Calu3 (cell line): ENCODE measurements around the gene ALKBH4. TPM values are rescaled to one million over a fixed set of nuclear protein-coding genes. Genes with fewer than 3 reads are reported as not detected.
A peak's percentile ranks its signal among the peaks of the same experiment; 100 is the strongest.

Source experiments
- BruUV-seq: library from RNA; stranded (reverse); fragments of 400-500 nt; replicated peaks from 2 replicates; lab custom pipeline; 2021; lab: Mats Ljungman, UMichigan
- CTCF ChIA-PET: fragments of 300-600 bp; sonication (Branson Sonifier 250); formaldehyde crosslinking; loops from one replicate; lab custom pipeline; 2022; ENCODE audit warnings: antibody characterized with exemption; lab: Charles Lee
- DNase-seq: peaks from one replicate; pipeline ENCODE4 v3.0.0; 2022
- H3K27ac Mint-ChIP-seq: one replicate; pipeline ENCODE4 v1.8.0; 2022; ENCODE audit warnings: mixed read lengths; ENCODE audit not compliant: unreplicated experiment
- H3K27me3 Mint-ChIP-seq: one replicate; pipeline ENCODE4 v1.8.0; 2022; ENCODE audit warnings: mixed read lengths; ENCODE audit not compliant: unreplicated experiment
- H3K36me3 Mint-ChIP-seq: one replicate; pipeline ENCODE4 v1.8.0; 2022; ENCODE audit warnings: mild to moderate bottlenecking, moderate library complexity, mixed read lengths; ENCODE audit not compliant: insufficient read depth, unreplicated experiment
- H3K4me1 Mint-ChIP-seq: one replicate; pipeline ENCODE4 v1.8.0; 2022; ENCODE audit warnings: mild to moderate bottlenecking, low read depth, mixed read lengths; ENCODE audit not compliant: unreplicated experiment
- H3K4me3 Mint-ChIP-seq: one replicate; pipeline ENCODE4 v1.8.0; 2022; ENCODE audit warnings: mild to moderate bottlenecking, low read depth, moderate library complexity, mixed read lengths; ENCODE audit not compliant: unreplicated experiment
- H3K9me3 Mint-ChIP-seq: one replicate; pipeline ENCODE4 v1.8.0; 2022; ENCODE audit warnings: low read depth, mixed read lengths; ENCODE audit not compliant: unreplicated experiment
- CTCF ChIP-seq: fragments of 200-600 bp; IDR thresholded peaks from one replicate; pipeline ENCODE4 v1.8.0; 2022; ENCODE audit warnings: antibody characterized with exemption; ENCODE audit not compliant: unreplicated experiment
- intact Hi-C: fragments of 100-400 bp; cut with micrococcal nuclease; formaldehyde crosslinking; loops from one replicate; pipeline ENCODE4 v1.10.0; 2022; ENCODE audit not compliant: unreplicated experiment
- total RNA-seq: library from RNA; stranded (reverse); gene quantifications from 2 replicates; pipeline ENCODE4 v1.2.3, GENCODE V29; 2022

ALKBH4 gene
- total RNA-seq, 1 experiment from 2014 or later = 5.4 TPM

GRCh38 chr7:102453319-102453718 is 11.3 kb downstream of the ALKBH4 start:
- no peak overlapping the region for H3K4me3 Mint-ChIP-seq
- CTCF ChIA-PET = no interaction called here
- TF ChIP-seq CTCF = no peak
- no peaks in the 10 kb centered on the region for H3K9me3 Mint-ChIP-seq
- no peaks in the 10 kb centered on the region for H3K36me3 Mint-ChIP-seq
- H3K27me3 Mint-ChIP-seq = no peaks in the 10 kb centered on the region
- DNase-seq = no peak
- no peak overlapping the region for H3K27ac Mint-ChIP-seq
- intact Hi-C loops = no loop called here
- H3K4me1 Mint-ChIP-seq = no peaks in the 10 kb centered on the region
- BruUV-seq = no TSS peak

- no TSS peak for BruUV-seq
- Mint-ChIP-seq H3K27me3 (no peaks in the 10 kb centered on the region), H3K36me3 (no peaks in the 10 kb centered on the region), H3K4me1 (no peaks in the 10 kb centered on the region), H3K27ac (no peak overlapping the region), H3K4me3 (no peak overlapping the region), H3K9me3 (no peaks in the 10 kb centered on the region)
- CTCF ChIA-PET = no interaction called here
- TF ChIP-seq CTCF = no peak
- intact Hi-C loops = no loop called here
- DNase-seq = no peak
These were observed 12.2 kb downstream of the ALKBH4 start for GRCh38 chr7:102452451-102452850.

GRCh38 chr7:102451371-102452054 is 13.2 kb downstream of the ALKBH4 start:
- Mint-ChIP-seq H3K9me3 (no peaks in the 10 kb centered on the region), H3K27me3 (no peaks in the 10 kb centered on the region), H3K4me3 (no peak overlapping the region), H3K36me3 (no peaks in the 10 kb centered on the region), H3K4me1 (no peaks in the 10 kb centered on the region), H3K27ac (no peak overlapping the region)
- no peak for TF ChIP-seq CTCF
- intact Hi-C loops = no loop called here
- BruUV-seq = no TSS peak
- DNase-seq = no peak
- CTCF ChIA-PET = no interaction called here

GRCh38 chr7:102450242-102450641 is 14.4 kb downstream of the ALKBH4 start:
- Mint-ChIP-seq H3K4me1 (no peaks in the 10 kb centered on the region), H3K4me3 (no peak overlapping the region), H3K36me3 (peaks cover 4% of the 10 kb centered on the region), H3K9me3 (no peaks in the 10 kb centered on the region), H3K27ac (no peak overlapping the region), H3K27me3 (no peaks in the 10 kb centered on the region)
- no peak for TF ChIP-seq CTCF
- intact Hi-C loops = no loop called here
- CTCF ChIA-PET = interaction anchor here (0.7 kb wide), 2 partner anchors 13 to 888 kb away, joined by 3 read pairs; no protein-coding TSS in a partner anchor
- no TSS peak for BruUV-seq
- DNase-seq = peak; percentile 23
